GM03348 (cell line): ENCODE data around the gene SAA4.
"Not testable (repeated sequence)": the region's sequence is repeated elsewhere in the genome, so short reads cannot be mapped to it uniquely, and the experiment has no call there.

Experiments used
- DNase-seq: peaks from one replicate; pipeline ENCODE4 v3.0.0; 2012; ENCODE audit warnings: low spot score

The SAA4 gene

DNA sequence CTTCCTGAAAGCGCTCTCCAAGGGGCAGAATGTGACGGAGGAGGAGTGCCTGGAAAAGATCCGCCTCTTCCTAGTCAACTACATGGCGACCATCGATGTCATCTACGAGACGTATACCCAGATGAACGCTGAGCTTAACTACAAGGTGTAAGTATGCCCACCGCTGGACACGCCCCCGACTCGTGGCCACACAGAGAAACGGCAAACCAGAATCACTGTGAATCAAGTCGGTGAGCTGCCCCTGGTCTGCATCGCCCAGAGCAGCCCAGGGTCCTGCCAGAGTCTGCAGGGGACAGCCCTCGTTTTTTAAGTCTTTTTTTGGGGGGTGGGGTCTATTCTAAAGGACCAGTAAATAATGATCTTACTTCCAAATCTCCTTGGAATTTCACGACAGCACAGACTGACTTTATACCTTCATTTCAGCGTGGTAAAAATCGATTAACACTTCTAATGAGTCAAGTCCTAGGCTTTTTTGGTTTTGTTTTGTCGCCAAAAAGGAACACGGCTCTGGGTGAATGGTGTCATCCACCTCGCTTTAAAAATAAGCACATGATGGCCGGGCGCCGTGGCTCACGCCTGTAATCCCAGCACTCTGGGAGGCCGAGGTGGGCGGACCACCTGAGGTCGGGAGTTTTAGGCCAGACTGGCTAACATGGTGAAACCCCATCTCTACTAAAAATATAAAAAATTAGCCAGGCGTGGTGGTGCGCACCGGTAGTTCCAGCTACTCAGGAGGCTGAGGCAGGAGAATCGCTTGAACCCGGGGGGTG lies 46.9 kb downstream of the SAA4 start:
- DNase-seq, result not testable (repeated sequence)

DNA sequence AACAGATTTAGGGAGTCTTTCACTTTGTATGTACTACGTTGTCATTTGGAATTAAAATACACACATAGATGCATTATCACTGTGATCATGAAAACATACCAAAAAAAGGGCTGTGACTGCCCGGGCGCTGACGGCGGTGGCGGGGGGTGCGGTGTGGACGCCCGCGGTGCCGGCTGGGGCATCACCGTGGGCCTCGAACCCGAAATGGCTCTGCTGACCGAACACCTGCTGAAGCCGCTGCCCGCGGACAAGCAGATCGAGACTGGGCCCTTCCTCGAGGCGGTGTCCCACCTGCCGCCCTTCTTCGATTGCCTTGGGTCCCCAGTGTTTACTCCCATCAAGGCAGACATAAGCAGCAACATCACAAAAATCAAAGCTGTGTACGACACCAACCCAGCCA lies 47.8 kb downstream of the SAA4 start:
- no peak for DNase-seq
